ENCODE measurements around the gene ZNF263.
A peak's percentile ranks its signal among the peaks of the same experiment; 100 is the strongest.

ZNF263 gene

DNA sequence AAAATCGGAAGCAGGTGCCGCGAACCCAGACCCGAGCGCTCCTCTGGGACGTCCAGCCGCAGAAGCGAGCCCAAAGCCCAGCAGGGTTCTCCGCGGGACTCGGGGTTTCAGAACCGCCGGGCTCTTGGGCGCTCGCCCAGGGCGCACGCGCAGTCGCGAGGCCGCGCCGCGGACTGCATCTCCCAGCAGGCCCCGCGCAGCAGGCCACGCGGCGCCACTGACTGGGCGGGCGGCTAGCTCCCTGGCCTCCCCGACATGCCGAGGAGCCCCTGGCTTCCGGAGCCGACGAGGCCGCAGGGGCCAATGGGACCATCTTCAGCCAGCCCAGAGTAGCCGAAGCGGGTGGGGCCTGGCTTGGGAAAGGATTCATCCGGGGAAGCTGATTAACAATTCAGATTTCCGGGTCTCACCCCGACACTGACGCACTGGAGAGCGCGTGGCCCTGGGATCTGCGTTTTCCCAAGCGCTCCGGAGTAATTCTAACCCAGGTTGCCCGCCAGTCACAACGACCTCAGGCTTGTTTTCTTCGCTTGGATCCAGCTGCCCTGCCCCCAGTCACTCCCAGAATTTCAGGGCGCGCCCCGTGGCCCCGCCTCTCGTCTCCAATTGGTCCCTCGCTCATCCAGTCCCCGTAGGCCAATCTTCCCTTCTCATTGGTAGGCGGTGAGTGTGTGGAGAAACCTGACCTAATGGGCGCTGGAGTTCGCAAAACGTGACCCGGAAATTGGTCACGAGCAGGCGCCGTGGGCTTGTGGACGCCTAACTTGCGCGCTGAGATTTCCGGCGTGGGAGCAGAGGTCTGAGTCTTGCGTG lies at the start of gene ZNF263:
Gene ZNF263, plus strand, starts transcription at position 762 of the 813 bp plus-strand sequence. CDS start 328 bp downstream, outside the sequence.
- DNase-seq: peak; percentile 97

DNA sequence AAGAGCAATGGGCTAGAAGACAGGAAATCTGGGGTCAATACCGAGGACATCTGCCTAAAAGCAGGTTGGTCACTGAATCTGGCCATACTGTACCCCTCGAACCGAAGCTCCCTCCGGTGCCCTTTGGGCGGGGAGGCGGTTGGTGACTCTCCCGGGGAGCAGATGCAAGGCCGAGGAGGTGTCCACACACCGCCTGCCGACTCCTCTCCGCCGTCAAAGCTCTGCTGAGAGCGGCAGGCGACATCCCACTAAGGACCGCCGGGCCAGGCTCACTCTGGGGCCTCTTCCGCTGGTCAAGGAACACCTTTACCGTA lies 48.8 kb upstream of the ZNF263 start:
- DNase-seq: no peak

DNA sequence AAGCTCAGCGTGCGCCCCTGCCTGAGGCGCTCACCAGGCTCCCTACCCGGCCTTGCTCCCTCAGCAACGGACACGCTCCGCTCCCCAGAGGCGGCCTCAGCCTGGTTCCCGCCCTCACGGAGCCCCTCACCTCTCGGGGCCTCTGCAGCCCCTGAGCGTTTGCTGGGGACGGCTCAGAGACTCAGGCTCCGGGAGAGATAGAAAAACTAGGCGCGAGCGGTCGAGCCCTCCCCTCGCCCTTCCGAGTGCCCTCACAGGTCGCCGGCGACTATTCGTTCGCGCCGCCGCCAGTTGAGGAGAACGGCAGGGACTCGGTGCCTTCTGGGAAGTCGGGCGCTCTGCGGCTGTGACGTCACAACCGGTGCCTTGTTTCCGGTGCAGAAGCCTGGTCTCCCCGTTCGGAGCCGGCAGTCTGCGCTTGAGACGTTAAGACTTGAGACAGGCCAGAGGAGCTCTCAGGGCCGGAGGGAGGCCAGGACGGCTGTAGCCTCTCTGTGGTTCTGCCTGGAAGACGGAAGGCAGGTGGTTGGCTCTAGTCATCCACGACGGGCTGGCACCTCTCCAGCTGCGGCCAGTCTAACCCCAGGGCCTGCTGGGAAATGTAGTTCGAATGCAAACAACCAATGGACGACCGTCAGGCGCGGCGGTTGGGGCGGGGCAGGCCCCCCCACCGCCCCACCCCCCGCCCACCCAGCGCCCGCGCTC lies 48.3 kb upstream of the ZNF263 start, which contains the start of gene ZNF200:
Gene ZNF200, minus strand, starts transcription at position 302 of the 705 bp plus-strand sequence. CDS start 1,403 bp downstream, outside the sequence.
- DNase-seq: peak; percentile 95

DNA sequence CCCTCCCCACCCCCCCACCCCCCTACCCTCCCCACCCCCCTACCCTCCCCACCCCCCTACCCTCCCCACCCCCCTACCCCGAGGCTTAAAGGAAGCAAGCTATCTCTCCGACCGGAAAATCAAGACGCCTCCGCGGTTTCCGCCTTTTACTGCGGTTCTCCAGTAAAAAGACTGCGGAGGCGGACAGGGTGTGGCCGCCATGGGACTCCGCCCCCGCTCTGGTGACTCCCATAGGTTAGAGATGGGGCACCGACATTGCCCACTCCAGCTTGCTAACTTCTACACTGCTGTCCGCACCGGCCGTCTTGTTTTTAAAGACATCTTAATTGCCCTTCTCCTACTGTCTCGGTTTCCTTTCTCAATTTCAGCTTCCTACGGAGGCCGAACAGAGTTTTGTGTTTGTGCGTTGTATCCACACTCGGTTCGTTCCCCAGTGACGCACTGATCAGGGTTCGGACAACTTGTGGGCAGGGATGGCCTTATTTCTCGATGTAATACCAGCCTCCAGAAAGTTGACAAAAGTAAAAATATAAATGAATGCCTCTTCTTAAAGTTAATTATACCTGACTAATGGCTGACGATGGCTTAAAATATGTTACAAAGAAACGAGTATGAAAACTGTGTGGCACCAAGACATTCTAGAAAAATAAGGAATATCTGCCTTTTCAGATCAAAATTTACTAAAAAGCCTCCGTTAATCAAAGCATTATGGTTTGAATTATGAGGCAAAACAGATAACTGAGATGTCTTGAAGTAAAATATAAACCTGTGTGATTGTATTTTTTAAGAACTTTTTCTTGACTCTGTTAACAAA lies 47.2 kb upstream of the ZNF263 start:
- peak; percentile 12 for DNase-seq

DNA sequence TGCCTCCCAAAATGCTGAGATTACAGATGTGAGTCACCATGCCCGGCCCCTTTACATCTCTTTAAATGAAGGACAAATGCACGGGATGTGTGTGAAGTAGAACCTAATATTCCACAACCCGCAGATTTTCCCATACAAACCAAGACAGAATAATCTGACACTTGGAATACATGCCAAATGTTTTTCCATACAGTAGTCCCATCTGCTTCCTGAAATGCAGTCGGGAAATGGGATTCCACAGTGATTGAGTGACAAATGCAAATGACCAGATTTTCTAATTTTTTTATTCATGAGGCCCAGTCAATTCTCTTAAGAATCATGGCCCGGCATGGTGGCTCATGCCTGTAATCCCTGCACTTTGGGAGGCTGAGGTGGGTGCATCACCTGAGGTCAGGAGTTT lies 41.5 kb upstream of the ZNF263 start:
- DNase-seq: no peak

DNA sequence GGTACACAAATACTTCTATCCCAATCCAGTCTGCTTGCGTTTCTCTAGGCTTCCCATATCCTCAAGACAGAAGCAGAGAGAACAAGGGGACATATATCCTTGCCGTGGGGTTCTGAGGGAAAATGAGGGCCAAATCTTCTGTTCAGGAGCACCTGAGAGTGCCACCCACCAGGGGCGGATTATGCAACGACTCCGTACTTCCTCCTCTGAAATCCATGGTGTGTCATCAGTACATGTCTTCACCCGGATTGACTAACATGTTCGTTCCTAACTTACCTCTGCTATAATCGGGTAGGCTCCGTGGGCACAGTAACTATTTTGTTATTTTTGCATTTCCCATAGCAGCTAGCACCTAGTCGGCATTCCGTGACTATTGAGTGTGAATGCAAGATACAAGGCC lies 40.6 kb upstream of the ZNF263 start:
- DNase-seq: no peak

DNA sequence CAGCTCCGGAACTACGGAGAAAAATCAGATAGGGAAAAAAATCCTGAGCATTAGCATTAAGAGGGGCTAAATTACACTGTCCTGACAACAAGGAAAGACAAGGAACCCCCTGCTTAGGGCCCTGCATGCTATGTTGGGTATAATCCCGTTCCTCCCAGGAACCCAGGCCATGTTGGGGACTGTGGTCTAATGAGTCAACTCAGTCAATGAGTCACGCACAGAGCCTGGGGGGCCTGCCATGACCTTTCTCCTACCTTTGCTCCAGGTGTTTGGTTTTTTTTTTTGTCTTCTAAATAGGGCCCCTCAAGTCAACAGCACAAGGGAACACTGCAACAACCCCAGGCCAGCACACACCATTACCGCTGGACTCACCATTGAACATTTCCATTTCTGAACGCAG lies 39.4 kb upstream of the ZNF263 start:
- no peak for DNase-seq

DNA sequence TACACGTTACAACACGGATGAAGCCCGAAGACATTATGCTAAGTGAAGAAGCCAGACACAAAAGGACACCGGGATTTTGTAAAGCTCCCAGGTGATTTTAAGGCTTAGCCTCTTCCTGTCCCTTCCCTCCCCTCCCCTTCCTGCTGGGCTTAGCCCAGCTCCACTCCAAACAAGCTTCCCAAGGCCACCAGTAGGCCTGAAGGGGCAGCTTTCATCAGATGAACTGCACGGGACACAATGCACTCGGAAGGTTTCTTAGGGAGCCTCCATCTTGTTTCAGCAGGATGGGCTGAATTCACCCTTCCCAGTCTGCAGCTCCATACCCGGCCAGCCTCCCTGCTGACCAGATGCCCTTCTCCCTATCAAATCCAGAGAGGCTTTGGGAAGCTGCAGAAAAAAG lies 37.3 kb upstream of the ZNF263 start:
- DNase-seq: no peak

DNA sequence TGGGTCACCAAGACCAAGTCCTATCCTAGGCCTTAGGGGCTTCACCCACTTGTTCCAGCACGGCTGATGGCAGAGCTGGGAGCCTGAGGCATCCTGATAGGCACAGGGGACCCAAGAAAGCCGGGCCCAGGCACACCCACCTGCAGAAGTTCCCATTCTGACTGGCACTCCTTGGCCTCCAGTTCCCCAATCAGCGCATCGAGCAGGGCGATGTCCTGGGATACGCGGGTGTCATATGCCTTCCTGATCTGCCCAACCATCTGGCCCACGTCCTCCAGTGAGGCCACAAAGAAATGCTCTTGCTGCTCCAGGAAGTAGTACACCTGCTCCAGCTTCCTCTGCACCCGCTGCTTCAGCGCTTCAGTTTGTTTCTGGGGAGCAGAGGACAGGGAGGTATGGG lies 36.4 kb upstream of the ZNF263 start:
- no peak for DNase-seq

DNA sequence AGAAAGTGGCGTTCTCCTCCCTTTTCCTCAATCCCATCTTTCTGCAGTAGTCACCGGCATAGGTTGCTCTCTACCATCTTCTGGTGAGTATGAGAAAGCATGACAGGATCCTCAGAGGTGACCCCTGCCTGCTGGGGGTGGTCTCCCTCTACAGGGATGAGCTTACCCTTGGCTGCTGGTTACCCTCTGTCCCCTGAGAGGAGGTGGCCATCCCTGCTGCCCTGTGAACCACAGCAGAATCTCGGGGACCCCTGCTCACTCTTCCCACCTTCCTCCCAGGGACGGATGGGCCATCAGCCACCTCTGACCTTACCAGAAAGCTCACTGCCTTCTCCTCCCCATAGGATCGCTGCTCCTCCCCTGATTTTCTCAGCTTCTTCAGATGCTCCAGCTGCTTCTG lies 34.7 kb upstream of the ZNF263 start:
- no peak for DNase-seq

DNA sequence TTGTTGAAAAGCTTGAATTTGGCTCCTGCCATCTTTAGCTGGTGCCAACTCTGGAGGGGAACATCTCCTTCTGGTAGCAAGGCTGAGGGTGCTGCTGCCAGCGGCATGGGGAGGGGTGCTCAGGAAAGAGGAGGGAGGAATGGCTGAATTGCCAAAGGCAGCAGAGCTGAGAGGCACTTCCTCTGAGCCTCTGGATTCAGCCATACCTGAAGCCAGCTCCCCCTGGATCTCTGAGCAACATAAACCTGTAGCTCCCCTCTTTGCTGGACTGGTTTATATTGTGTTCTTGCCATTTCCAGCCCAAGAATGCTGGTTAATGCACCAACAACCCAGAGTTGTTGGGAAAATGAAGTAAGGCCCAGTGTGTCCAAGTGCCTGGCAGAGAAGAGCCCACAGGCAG lies 34.3 kb upstream of the ZNF263 start:
- DNase-seq: no peak

DNA sequence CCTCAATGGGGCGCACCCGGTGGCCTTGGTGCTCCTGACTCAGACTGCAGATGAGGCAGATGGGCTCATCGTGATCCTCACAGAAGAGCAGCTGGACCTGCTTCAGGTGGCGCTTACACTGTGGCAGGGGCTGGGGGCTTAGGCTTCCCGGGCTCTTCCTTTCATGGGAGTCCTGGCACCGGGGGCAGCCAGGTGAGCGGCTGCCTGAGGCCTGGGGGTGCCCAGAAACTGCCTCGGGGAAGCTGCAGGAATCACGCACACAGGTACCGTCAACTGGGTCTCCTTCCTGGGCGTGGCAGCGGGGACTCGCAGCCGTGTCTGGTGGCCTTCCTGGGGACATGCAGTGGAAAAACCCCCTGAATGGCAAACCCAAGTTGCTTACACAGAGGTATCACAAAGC lies 33.8 kb upstream of the ZNF263 start:
- DNase-seq: no peak

DNA sequence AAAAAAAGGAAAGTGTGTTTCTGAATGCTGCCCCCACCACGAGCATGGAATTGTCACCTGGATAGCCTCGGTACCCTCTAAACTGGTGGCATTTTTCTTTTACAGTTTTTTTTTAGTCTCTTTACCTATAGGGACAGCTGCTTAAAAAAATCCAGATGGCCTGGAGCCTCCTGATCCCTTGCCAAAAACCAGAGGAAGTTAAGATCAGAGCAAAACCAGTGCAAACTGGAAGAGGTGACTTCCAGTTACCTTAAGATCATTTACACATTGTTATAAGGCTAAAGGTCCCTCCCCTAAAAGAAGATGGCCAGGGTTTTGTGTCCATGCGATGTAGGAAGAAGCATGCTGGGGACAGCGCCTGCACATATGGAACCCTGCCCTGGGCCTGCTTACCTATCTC lies 30.3 kb upstream of the ZNF263 start:
- no peak for DNase-seq

DNA sequence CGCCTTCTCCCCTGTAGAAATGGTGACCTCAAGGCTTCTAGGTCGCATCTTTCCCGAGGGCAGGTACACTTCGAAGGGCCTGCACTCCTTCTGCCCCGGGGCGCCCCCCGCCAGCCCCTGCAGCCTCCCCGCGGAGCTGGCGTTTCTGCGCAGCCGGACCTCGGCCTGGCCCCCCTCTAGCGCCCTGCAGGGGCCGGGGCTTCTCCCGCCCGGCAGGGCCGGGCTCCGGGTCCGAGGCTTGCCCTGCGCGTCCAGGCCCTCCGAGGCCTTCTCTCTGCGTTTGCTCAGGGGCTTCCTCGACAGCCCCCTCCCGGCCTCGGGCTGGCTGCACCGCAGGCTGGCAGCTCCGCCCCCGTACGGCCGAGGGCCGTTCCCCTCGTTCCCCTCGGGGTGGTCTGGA lies 29.0 kb upstream of the ZNF263 start:
- DNase-seq: no peak

DNA sequence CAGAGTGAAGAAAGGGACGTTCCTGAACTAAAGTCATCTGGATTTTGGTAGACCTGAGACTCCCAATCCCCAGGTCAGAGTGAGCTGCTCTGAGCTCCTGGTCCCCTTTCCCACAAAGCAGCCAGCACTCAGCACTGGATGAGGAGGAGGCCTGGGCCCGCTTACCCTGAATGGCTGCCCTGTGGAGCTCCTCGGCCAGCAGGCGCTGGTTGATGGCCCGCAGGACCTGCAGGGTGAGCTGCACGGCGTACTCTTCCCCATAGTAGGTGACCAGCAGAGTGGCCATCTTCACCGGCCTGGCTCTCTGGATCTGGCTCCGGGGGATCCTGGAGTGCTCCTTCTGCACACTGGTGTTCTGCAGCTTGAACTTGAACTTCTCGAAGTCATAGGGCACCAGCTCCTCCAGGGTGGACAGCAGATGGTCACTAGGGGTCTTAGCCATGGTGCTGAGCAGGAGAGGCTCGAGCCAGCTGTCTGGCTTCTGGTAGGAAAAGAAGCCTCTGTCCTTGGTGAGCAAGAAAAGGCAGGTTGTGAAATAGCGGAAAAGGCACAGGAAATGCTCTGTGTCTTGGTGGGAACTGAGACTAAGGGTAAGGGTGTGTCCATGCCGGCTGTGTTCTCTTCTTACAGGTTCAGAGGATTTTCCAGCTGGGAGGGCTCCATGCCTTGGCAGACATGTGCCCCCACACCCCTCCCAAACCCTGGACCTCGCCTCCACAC lies 27.0 kb upstream of the ZNF263 start, which contains the start of gene MEFV:
Gene MEFV, minus strand, starts transcription at position 488 of the 720 bp plus-strand sequence. Its CDS starts 46 bp downstream, at position 442.
- DNase-seq: no peak

DNA sequence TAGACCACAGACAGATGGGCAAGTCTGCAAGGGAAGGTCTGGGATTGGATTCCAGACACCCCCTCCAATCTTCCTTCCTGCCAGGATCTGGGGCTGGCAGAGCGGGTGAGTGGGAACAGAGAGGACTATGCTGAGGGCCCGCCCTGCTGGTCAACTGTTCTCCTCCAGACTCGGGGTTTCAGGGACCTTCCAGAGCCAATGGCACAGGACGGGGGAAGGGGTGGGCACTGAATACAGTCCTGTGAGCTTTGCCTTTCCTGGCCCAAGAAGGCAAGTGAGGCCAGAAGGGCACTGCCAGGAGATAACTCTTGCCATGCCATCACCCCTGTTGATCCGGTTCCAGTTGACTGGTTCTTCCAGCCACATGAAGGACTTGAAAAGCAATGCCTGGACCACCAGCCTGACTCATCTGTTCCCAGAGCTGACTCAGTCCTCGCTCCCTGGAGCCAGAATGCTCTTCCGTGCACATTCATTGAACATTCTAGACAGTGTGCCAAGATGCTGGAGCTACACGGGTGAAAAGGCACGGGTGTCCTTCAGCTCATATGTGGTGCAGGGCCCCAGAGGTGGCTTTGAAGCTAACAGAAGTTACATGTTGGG lies 26.3 kb upstream of the ZNF263 start:
- no peak for DNase-seq

DNA sequence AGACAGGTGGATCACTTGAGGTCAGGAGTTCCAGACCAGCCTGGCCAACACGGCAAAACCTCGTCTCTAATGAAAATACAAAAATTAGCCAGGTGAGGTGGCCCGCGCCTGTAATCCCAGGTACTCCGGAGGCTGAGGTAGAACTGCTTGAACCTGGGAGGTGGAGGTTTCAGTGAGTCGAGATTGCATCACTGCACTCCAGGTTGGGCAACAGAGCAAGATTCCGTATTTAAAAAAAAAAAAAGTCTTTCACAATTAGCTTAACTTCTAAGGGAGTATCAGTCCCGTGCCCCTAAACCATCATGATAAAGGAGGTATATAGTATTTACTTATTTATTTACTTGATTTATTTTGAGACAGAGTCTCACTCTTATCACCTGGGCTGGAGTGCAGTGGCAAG lies 23.5 kb upstream of the ZNF263 start:
- no peak for DNase-seq

DNA sequence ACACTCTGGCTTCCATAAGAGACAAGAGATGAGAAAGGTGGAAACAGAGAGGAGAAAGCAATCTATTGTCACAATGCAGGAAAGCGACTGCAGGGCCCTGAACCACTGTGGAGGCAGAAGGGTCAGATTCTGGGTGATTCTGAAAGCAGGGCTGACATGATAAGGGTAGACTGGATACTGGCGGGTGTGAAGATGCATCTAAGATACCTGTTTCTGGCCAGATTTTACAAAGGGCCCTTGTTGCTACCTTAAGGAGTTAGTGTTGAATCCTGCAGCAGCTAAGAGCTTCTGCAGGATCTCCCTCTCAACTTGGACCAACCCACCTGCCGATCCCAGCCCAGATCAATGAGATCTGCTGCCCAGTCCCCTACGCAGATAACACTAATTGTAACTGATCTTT lies 20.8 kb upstream of the ZNF263 start:
- no peak for DNase-seq

DNA sequence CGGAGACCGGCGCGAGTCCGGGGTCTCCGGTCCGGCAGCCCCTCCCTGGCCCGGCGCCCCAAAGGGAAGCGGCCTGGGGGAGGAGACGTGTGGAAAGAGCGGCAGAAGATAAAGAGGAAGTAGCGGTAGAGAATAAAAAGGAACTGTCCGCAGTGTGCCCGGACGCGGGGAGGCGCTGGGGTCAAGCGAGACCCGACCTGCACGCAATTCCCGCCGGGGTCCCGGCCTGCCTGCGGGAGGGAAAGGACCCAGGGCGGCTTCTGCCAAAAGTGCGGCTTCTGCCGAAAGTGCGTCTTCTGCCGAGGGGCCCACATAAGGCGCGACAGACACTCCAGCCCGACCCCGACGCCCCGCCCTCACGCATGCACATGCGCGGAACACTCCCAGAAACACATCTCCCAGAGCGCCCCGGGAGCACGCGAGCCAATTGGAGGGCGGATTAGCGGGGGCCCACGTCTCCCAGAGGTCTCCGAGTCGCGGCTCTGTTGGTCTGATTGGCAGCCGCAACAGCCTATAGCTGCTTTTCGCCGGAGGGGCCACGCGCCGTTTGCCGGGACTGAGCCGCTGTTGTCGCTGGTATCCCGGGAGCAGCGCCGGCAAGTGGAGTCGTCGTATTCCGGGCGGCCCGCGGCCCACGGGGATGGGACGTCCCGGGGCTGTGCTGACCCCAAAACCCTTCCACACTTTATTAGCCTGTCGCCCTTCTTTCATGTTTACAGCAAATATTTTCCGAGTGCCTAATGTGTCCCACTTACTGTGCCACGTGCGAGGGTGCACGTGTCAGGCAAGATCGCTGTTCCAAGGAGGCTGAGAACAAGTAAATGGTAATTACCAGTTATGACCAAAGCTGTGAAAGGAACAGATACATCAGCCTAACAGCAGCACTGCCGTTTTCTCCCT lies 18.9 kb upstream of the ZNF263 start:
- peak; percentile 99 for DNase-seq

DNA sequence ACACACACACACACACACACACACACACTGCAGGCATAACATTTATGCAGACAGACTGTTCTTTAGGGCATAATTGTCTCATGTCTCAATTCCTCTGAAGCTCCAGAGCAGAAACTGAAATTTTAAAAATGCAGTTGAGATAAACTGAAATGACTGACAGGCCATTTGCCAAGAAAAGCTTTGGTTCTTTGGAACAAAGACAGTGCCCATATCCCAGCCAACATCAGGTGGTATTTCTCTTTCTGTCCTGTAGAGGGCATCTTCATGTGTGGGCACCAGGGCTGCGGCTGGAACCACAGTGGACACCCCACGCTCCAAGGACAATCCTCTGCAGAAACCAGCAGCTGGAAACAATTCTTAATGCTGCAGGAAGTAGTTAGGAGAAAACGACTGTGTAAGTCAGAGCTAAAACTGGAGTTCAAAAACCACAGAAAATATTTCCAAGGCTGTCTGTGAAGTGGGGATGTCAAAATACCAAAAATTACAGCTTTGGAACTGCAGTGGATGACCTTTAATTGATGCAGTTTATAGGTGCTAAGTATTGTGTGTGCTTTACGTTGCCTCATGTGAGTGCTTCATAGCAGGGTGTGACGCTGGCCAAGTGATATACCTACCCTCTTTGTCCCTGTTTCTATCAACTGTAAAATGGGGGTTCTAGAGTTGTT lies 16.3 kb upstream of the ZNF263 start:
- peak; percentile 16 for DNase-seq

DNA sequence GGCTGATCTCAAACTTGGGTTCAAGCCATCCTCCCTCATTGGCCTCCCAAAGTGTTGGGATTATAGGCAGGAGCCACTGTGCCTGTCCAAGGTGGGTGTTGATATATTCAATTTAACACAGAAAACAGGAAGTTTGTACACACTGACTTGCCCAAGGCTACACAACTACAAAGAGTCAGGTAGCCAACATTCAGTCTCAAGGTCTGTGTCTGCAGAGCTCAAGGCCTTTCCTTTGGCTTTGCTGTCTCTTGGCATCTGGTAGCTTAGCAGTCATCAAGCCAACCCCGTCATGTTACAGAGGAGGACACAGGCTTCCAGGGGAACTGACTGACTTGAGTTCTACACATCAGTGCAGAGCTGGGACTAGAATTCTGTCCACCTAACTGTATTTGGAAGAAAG lies 15.0 kb upstream of the ZNF263 start:
- no peak for DNase-seq

Data from activated CD4-positive, alpha-beta T cell treated with anti-CD3 and anti-CD28 coated beads, Interleukin-2, Interleukin-6, amounts not matched to agents 100 ng/mL and 50 ng/mL, durations not matched to agents 16 hours and 8 hours (primary cell).